ENCODE measurements around the gene CPPED1. TPM values are rescaled to one million over a fixed set of nuclear protein-coding genes. Genes with fewer than 3 reads are reported as not detected.

Gene CPPED1
- total RNA-seq, 4 donors from 2014 or later, result 10.6 to 21.7 (median 16.7) TPM

- TF ChIP-seq POLR2AphosphoS5 (IDR thresholded peaks at IDR 0.05) (no peak), CTCF (IDR thresholded peaks at IDR 0.05) (no peak), POLR2A (IDR thresholded peaks at IDR 0.05; ENCODE audit: low read depth) (no peak), EP300 (IDR thresholded peaks at IDR 0.05) (no peak)
- Histone ChIP-seq H3K27ac (replicated peaks in 1 of 4) (no peak overlapping the region), H3K27me3 (no peaks in the 10 kb centered on the region), H3K4me1 (no peaks in the 10 kb centered on the region), H3K36me3 (peaks cover 0 to 9% (median 4%) of the 10 kb centered on the region in 4 donors), H3K4me3 (no peak overlapping the region), H3K9me3 (peaks cover 0 to 10% (median 1%) of the 10 kb centered on the region in 4 donors)
- DNase-seq (ENCODE audit: extremely low spot score), result no peak
- intact Hi-C loops (cut with DNase I), result no loop called here
- 82% methylated on average over 6 of the region's 6 CpGs for WGBS
These were observed 129.6 kb downstream of the CPPED1 start for GRCh38 chr16:12674071-12674470.

GRCh38 chr16:12673466-12673865, 130.2 kb downstream of the CPPED1 start:
- H3K9me3 ChIP-seq, result peaks cover 0 to 16% (median 2%) of the 10 kb centered on the region in 4 donors
- H3K27me3 ChIP-seq, result no peaks in the 10 kb centered on the region
- intact Hi-C loops (cut with DNase I), result no loop called here
- WGBS, result 85% methylated on average over 10 of the region's 10 CpGs
- H3K36me3 ChIP-seq, result peaks cover 0 to 9% (median 4%) of the 10 kb centered on the region in 4 donors
- H3K4me3 ChIP-seq, result no peak overlapping the region
- H3K4me1 ChIP-seq, result no peaks in the 10 kb centered on the region
- no peak for TF ChIP-seq CTCF (IDR thresholded peaks at IDR 0.05)
- TF ChIP-seq EP300 (IDR thresholded peaks at IDR 0.05), result no peak
- no peak for TF ChIP-seq POLR2A (IDR thresholded peaks at IDR 0.05; ENCODE audit: low read depth)
- no peak for TF ChIP-seq POLR2AphosphoS5 (IDR thresholded peaks at IDR 0.05)
- H3K27ac ChIP-seq (replicated peaks in 1 of 4), result no peak overlapping the region
- no peak for DNase-seq (ENCODE audit: extremely low spot score)

GRCh38 chr16:12672986-12673385, 130.7 kb downstream of the CPPED1 start:
- Histone ChIP-seq H3K9me3 (peaks cover 0 to 15% (median 3%) of the 10 kb centered on the region in 4 donors), H3K36me3 (peaks cover 0 to 9% (median 4%) of the 10 kb centered on the region in 4 donors), H3K4me1 (no peaks in the 10 kb centered on the region), H3K4me3 (no peak overlapping the region), H3K27ac (replicated peaks in 1 of 4) (no peak overlapping the region), H3K27me3 (no peaks in the 10 kb centered on the region)
- no peak for DNase-seq (ENCODE audit: extremely low spot score)
- intact Hi-C loops (cut with DNase I), result no loop called here
- TF ChIP-seq CTCF (IDR thresholded peaks at IDR 0.05) (no peak), POLR2A (IDR thresholded peaks at IDR 0.05; ENCODE audit: low read depth) (no peak), EP300 (IDR thresholded peaks at IDR 0.05) (no peak), POLR2AphosphoS5 (IDR thresholded peaks at IDR 0.05) (no peak)
- 91% methylated on average over 8 of the region's 8 CpGs for WGBS

GRCh38 chr16:12669908-12670307, 133.8 kb downstream of the CPPED1 start:
- H3K4me3 ChIP-seq, result no peak overlapping the region
- TF ChIP-seq POLR2A (IDR thresholded peaks at IDR 0.05; ENCODE audit: low read depth), result no peak
- no peak for TF ChIP-seq CTCF (IDR thresholded peaks at IDR 0.05)
- TF ChIP-seq EP300 (IDR thresholded peaks at IDR 0.05), result no peak
- no peak for TF ChIP-seq POLR2AphosphoS5 (IDR thresholded peaks at IDR 0.05)
- H3K4me1 ChIP-seq, result no peaks in the 10 kb centered on the region
- H3K27me3 ChIP-seq, result no peaks in the 10 kb centered on the region
- no peak overlapping the region for H3K27ac ChIP-seq (replicated peaks in 1 of 4)
- 92% methylated on average over 6 of the region's 6 CpGs for WGBS
- peaks cover 0 to 28% (median 8%) of the 10 kb centered on the region in 4 donors for H3K9me3 ChIP-seq
- peaks cover 0 to 9% (median 4%) of the 10 kb centered on the region in 4 donors for H3K36me3 ChIP-seq
- intact Hi-C loops (cut with DNase I), result no loop called here
- DNase-seq (ENCODE audit: extremely low spot score), result no peak

DNA sequence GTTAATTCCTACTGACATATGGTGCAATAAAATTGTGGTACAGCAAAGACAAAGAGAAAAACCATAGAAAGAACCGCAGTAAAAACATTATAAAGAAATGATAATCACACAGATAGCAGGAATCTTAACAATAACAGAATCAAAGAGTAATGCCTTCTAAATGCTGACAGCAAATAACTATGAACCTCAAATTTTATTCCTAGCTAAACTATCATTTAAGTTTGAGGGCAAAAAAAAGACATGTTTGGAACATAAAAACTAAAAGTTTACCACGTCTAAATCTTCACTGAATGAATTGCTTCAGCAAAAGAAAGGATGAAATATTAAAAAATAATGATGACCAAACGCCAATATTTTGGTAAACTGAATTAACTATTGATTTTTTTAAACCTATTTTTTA, 135.8 kb downstream of the CPPED1 start:
- TF ChIP-seq EP300 (IDR thresholded peaks at IDR 0.05) (no peak), CTCF (IDR thresholded peaks at IDR 0.05) (no peak), POLR2AphosphoS5 (IDR thresholded peaks at IDR 0.05) (no peak), POLR2A (IDR thresholded peaks at IDR 0.05; ENCODE audit: low read depth) (no peak)
- Histone ChIP-seq H3K36me3 (peaks cover 0 to 22% (median 15%) of the 10 kb centered on the region in 4 donors), H3K27ac (replicated peaks in 1 of 4) (no peak overlapping the region), H3K9me3 (peaks cover 0 to 28% (median 8%) of the 10 kb centered on the region in 4 donors), H3K27me3 (no peaks in the 10 kb centered on the region), H3K4me3 (no peak overlapping the region), H3K4me1 (no peaks in the 10 kb centered on the region)
- intact Hi-C loops (cut with DNase I), result no loop called here
- no peak for DNase-seq (ENCODE audit: extremely low spot score)
- WGBS, result 73% methylated on average over 3 of the region's 3 CpGs
